GM13976 (cell line): ENCODE data around the gene MGAT5.

Experiments used
- DNase-seq: peaks from one replicate; pipeline ENCODE4 v3.0.0; 2012; ENCODE audit warnings: low spot score
- CTCF ChIP-seq: IDR thresholded peaks from 2 replicates; pipeline ENCODE4 v1.5.1; 2012; ENCODE audit warnings: borderline replicate concordance, mild to moderate bottlenecking; ENCODE audit not compliant: insufficient read depth; ENCODE audit errors: extremely low read depth, missing control alignments, control extremely low read depth
- in situ Hi-C: fragments of 300-500 bp; cut with MboI; formaldehyde crosslinking; loops from one replicate; pipeline ENCODE4 v1.12.0; 2022; ENCODE audit warnings: low sequenced_read_pairs, mixed read lengths, inconsistent platforms; ENCODE audit not compliant: unreplicated experiment

The MGAT5 gene

GRCh38 chr2:134406311-134406710 lies 152.4 kb downstream of the MGAT5 start:
- no peak for TF ChIP-seq CTCF
- in situ Hi-C loops, result loop anchor here (25.0 kb wide), 2 partner anchors 169 to 519 kb away; no protein-coding TSS in a partner anchor
- DNase-seq, result no peak

GRCh38 chr2:134406736-134407135 lies 152.9 kb downstream of the MGAT5 start:
- TF ChIP-seq CTCF, result no peak
- DNase-seq, result no peak
- in situ Hi-C loops, result loop anchor here (25.0 kb wide), 2 partner anchors 169 to 519 kb away; no protein-coding TSS in a partner anchor

GRCh38 chr2:134407154-134407890 lies 153.4 kb downstream of the MGAT5 start:
- DNase-seq, result no peak
- no peak for TF ChIP-seq CTCF
- in situ Hi-C loops, result loop anchor here (25.0 kb wide), 2 partner anchors 170 to 520 kb away; no protein-coding TSS in a partner anchor

GRCh38 chr2:134408386-134408785 lies 154.5 kb downstream of the MGAT5 start:
- TF ChIP-seq CTCF, result no peak
- in situ Hi-C loops, result loop anchor here (25.0 kb wide), 2 partner anchors 171 to 521 kb away; no protein-coding TSS in a partner anchor
- DNase-seq, result no peak

- TF ChIP-seq CTCF, result no peak
- DNase-seq, result no peak
- in situ Hi-C loops, result loop anchor here (25.0 kb wide), 2 partner anchors 171 to 521 kb away; no protein-coding TSS in a partner anchor
Measured at GRCh38 chr2:134408791-134409190, 154.9 kb downstream of the MGAT5 start.

- in situ Hi-C loops, result loop anchor here (10.0 to 25.0 kb wide), 3 partner anchors 173 to 523 kb away; no protein-coding TSS in a partner anchor
- no peak for TF ChIP-seq CTCF
- no peak for DNase-seq
Measured at GRCh38 chr2:134410006-134410405, 156.1 kb downstream of the MGAT5 start.

GRCh38 chr2:134410831-134411231 lies 157.0 kb downstream of the MGAT5 start:
- in situ Hi-C loops, result loop anchor here (10.0 to 25.0 kb wide), 3 partner anchors 174 to 524 kb away; no protein-coding TSS in a partner anchor
- no peak for DNase-seq
- no peak for TF ChIP-seq CTCF
